Activated CD8-positive, alpha-beta T cell treated with anti-CD3 and anti-CD28 coated beads for 36 hours (primary cell): ENCODE measurements around the gene RNF111. TPM values are rescaled to one million over a fixed set of nuclear protein-coding genes. Genes with fewer than 3 reads are reported as not detected.

Experiments
- ATAC-seq: fragments of 200-7000 bp; cut with Tn5 transposase; one replicate; pipeline ENCODE4 v1.10.0; 2021; ENCODE audit warnings: mild to moderate bottlenecking, moderate library complexity
- CTCF ChIA-PET: fragments of 350-600 bp; sonication (Branson Sonifier 250); formaldehyde crosslinking; loops from one replicate; lab custom pipeline; 2021; ENCODE audit warnings: antibody characterized with exemption; lab: Charles Lee
- POLR2A ChIA-PET: fragments of 350-600 bp; sonication (Branson Sonifier 250); formaldehyde crosslinking; loops from one replicate; lab custom pipeline; 2021; ENCODE audit warnings: antibody characterized with exemption; lab: Charles Lee
- DNase-seq: peaks from one replicate; pipeline ENCODE4 v3.0.0-alpha.2; 2020
- H3K27ac Mint-ChIP-seq: one replicate; pipeline ENCODE4 v1.8.0; 2021; ENCODE audit warnings: mild to moderate bottlenecking, mixed read lengths
- H3K27me3 Mint-ChIP-seq: one replicate; pipeline ENCODE4 v1.8.0; 2021; ENCODE audit warnings: mixed read lengths
- H3K36me3 Mint-ChIP-seq: one replicate; pipeline ENCODE4 v1.8.0; 2021; ENCODE audit warnings: low read depth, mixed read lengths
- H3K4me1 Mint-ChIP-seq: one replicate; pipeline ENCODE4 v1.8.0; 2021; ENCODE audit warnings: low read depth, mixed read lengths
- H3K4me3 Mint-ChIP-seq: one replicate; pipeline ENCODE4 v1.8.0; 2021; ENCODE audit warnings: mild to moderate bottlenecking, moderate library complexity, mixed read lengths
- H3K9me3 Mint-ChIP-seq: one replicate; pipeline ENCODE4 v1.8.0; 2021; ENCODE audit warnings: mixed read lengths
- CTCF ChIP-seq: fragments of 200-600 bp; IDR thresholded peaks from one replicate; pipeline ENCODE4 v1.8.0; 2022; ENCODE audit warnings: antibody characterized with exemption, mild to moderate bottlenecking
- intact Hi-C: fragments of 100-400 bp; cut with micrococcal nuclease; formaldehyde crosslinking; loops from one replicate; pipeline ENCODE4 v1.10.0; 2022
- total RNA-seq, 2 experiments: library from RNA; stranded (reverse); gene quantifications; one replicate each; pipeline ENCODE4 v1.2.3, GENCODE V29; 2021

Gene RNF111
- total RNA-seq, 2 experiments from 2014 or later: 28.5 to 30.5 TPM

DNA sequence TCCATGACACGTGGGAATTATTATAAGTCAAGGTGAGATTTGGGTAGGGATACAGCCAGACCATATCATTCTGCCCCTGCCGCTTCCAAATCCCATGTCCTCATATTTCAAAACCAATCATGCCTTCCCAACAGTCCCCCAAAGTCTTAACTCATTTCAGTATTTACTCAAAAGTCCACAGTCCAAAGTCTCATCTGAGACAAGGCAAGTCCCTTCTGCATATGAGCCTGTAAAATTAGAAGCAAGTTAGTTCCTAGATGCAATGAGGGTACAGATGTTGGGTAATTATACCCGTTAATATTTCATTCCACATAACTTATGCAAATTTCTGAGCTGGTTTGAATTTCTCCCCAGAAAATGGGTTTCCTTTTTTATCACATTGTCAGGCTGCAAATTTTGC is 47.7 kb downstream of the RNF111 start:
- ChIA-PET POLR2A (no interaction called here), CTCF (interaction anchor here (1.6 kb wide), 1 partner anchor 55 kb away, joined by 3 read pairs; no protein-coding TSS in a partner anchor)
- peaks cover 40% of the 10 kb centered on the region for H3K4me1 Mint-ChIP-seq
- H3K27me3 Mint-ChIP-seq: no peaks in the 10 kb centered on the region
- TF ChIP-seq CTCF: no peak
- H3K36me3 Mint-ChIP-seq: peaks cover 47% of the 10 kb centered on the region
- no peak for DNase-seq
- H3K4me3 Mint-ChIP-seq: no peak overlapping the region
- no peak for ATAC-seq
- intact Hi-C loops: no loop called here
- H3K9me3 Mint-ChIP-seq: peaks cover 7% of the 10 kb centered on the region
- no peak overlapping the region for H3K27ac Mint-ChIP-seq

- Mint-ChIP-seq H3K9me3 (peaks cover 7% of the 10 kb centered on the region), H3K27me3 (no peaks in the 10 kb centered on the region), H3K36me3 (peaks cover 51% of the 10 kb centered on the region), H3K27ac (peak overlapping the region; percentile 62), H3K4me3 (no peak overlapping the region), H3K4me1 (peaks cover 46% of the 10 kb centered on the region)
- intact Hi-C loops: no loop called here
- ChIA-PET POLR2A (no interaction called here), CTCF (interaction anchor here (1.4 kb wide), 1 partner anchor 19 kb away, joined by 3 read pairs; no protein-coding TSS in a partner anchor)
- no peak for TF ChIP-seq CTCF
- ATAC-seq: peak; percentile 45
- DNase-seq: no peak
Observed at GRCh38 chr15:59039225-59039624, 51.8 kb downstream of the RNF111 start.

GRCh38 chr15:59042041-59042440 is 54.6 kb downstream of the RNF111 start:
- peaks cover 36% of the 10 kb centered on the region for H3K36me3 Mint-ChIP-seq
- H3K4me3 Mint-ChIP-seq: no peak overlapping the region
- POLR2A ChIA-PET: interaction anchor here (1.0 kb wide), 1 partner anchor 60 kb away, joined by 3 read pairs; no protein-coding TSS in a partner anchor
- no peak overlapping the region for H3K27ac Mint-ChIP-seq
- ATAC-seq (no peak), DNase-seq (no peak)
- intact Hi-C loops: no loop called here
- H3K9me3 Mint-ChIP-seq: peaks cover 2% of the 10 kb centered on the region
- H3K4me1 Mint-ChIP-seq: peaks cover 40% of the 10 kb centered on the region
- no peaks in the 10 kb centered on the region for H3K27me3 Mint-ChIP-seq
- TF ChIP-seq CTCF: no peak
- CTCF ChIA-PET: interaction anchor here (1.3 to 1.9 kb wide), 2 partner anchors 10 to 14 kb away, joined by 3 to 5 read pairs; no protein-coding TSS in a partner anchor

DNA sequence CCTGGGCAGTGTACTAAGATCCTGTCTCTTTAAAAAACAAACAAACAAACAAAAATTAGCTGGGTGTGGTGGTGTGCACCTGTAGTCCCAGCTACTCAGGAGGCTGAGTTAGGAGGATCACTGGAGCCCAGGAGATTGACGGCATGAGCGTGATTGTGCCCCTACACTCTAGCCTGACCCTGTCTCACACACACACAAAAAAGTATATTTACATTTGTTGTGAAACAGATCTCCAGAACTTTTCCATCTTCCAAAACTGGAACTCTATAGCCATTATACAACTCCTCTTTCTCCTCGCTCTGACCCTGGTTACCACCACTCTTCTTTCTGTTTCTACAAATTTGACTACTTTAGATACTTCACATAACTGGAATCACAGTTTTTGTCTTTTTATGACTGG is 61.4 kb downstream of the RNF111 start:
- no peak overlapping the region for H3K4me3 Mint-ChIP-seq
- POLR2A ChIA-PET: interaction anchor here (1.2 kb wide), 1 partner anchor 16 kb away, joined by 5 read pairs; no protein-coding TSS in a partner anchor
- H3K9me3 Mint-ChIP-seq: no peaks in the 10 kb centered on the region
- intact Hi-C loops: no loop called here
- no peak for TF ChIP-seq CTCF
- CTCF ChIA-PET: interaction anchor here (1.0 kb wide), 1 partner anchor 17 kb away, joined by 3 read pairs; no protein-coding TSS in a partner anchor
- DNase-seq (no peak), ATAC-seq (no peak)
- H3K27ac Mint-ChIP-seq: no peak overlapping the region
- H3K27me3 Mint-ChIP-seq: no peaks in the 10 kb centered on the region
- peaks cover 26% of the 10 kb centered on the region for H3K4me1 Mint-ChIP-seq
- H3K36me3 Mint-ChIP-seq: peaks cover 18% of the 10 kb centered on the region
